A673 (cell line): Measurements from ENCODE around the gene TRPM6.

Source experiments
- EZH2 ChIP-seq: fragments of 200-600 bp; sonication (generic); IDR thresholded peaks from 2 replicates; pipeline ENCODE4 v1.6.1; 2017; ENCODE audit warnings: borderline replicate concordance, low read depth, mild to moderate bottlenecking, mixed read lengths, antibody characterized with exemption, low read length; ENCODE audit not compliant: poor library complexity, severe bottlenecking
- TF ChIP-seq, protein P1 (sequence below): fragments of 300-800, 200-600 bp; sonication (generic); conservative IDR thresholded peaks from 2 replicates; pipeline ENCODE4 v1.5.1; 2017; ENCODE audit warnings: low read depth, mild to moderate bottlenecking, antibody characterized with exemption, low read length, moderate library complexity, mixed read lengths

DNA sequence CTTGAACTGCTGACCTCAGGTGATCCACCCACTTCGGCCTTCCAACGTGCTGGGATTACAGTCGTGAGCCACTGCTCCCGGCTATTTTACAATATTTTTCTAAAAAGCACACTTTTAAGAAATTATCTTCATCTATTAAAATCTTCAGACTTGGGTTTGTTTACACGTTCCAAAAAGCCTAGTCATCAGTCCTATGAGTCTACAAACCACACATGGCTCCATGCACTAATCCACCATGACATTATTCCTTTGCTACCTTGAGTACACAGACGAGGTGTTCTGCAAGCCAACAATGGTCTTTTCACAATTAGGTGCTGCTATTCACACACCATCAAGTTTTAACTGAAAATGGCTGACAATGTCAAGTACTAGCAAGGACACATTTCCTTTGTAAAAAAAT is 41.0 kb downstream of the TRPM6 start:
- TF ChIP-seq, protein P1, sequence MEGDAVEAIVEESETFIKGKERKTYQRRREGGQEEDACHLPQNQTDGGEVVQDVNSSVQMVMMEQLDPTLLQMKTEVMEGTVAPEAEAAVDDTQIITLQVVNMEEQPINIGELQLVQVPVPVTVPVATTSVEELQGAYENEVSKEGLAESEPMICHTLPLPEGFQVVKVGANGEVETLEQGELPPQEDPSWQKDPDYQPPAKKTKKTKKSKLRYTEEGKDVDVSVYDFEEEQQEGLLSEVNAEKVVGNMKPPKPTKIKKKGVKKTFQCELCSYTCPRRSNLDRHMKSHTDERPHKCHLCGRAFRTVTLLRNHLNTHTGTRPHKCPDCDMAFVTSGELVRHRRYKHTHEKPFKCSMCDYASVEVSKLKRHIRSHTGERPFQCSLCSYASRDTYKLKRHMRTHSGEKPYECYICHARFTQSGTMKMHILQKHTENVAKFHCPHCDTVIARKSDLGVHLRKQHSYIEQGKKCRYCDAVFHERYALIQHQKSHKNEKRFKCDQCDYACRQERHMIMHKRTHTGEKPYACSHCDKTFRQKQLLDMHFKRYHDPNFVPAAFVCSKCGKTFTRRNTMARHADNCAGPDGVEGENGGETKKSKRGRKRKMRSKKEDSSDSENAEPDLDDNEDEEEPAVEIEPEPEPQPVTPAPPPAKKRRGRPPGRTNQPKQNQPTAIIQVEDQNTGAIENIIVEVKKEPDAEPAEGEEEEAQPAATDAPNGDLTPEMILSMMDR = no peak
- TF ChIP-seq EZH2 = no peak
